ENCODE measurements around the gene ZNF282.
"Not testable (repeated sequence)": the region's sequence is repeated elsewhere in the genome, so short reads cannot be mapped to it uniquely, and the experiment has no call there.

Gene ZNF282

GRCh38 chr7:149245744-149246143 lies 50.4 kb downstream of the ZNF282 start:
- DNase-seq, result no peak
- in situ Hi-C loops (cut with MboI; ENCODE audit: low pct_unique_long_range_greater_than_20kb, low sequenced_read_pairs), result no loop called here

- in situ Hi-C loops (cut with MboI; ENCODE audit: low pct_unique_long_range_greater_than_20kb, low sequenced_read_pairs), result no loop called here
These were observed 53.4 kb downstream of the ZNF282 start for GRCh38 chr7:149248777-149249176.

GRCh38 chr7:149250151-149250550 lies 54.8 kb downstream of the ZNF282 start:
- in situ Hi-C loops (cut with MboI; ENCODE audit: low pct_unique_long_range_greater_than_20kb, low sequenced_read_pairs); DNase-seq: not testable (repeated sequence)

More at GRCh38 chr7:149248777-149249176, 53.4 kb downstream of the ZNF282 start:
- no peak for DNase-seq

GRCh38 chr7:149251518-149251917 lies 56.2 kb downstream of the ZNF282 start:
- DNase-seq; in situ Hi-C loops (cut with MboI; ENCODE audit: low pct_unique_long_range_greater_than_20kb, low sequenced_read_pairs): not testable (repeated sequence)

- no peak for DNase-seq
- in situ Hi-C loops (cut with MboI; ENCODE audit: low pct_unique_long_range_greater_than_20kb, low sequenced_read_pairs), result no loop called here
These were observed 57.0 kb downstream of the ZNF282 start for GRCh38 chr7:149252378-149252777.

GRCh38 chr7:149253665-149254064 lies 58.3 kb downstream of the ZNF282 start:
- no peak for DNase-seq
- in situ Hi-C loops (cut with MboI; ENCODE audit: low pct_unique_long_range_greater_than_20kb, low sequenced_read_pairs), result no loop called here

- in situ Hi-C loops (cut with MboI; ENCODE audit: low pct_unique_long_range_greater_than_20kb, low sequenced_read_pairs), result no loop called here
- DNase-seq, result no peak
These were observed 59.0 kb downstream of the ZNF282 start for GRCh38 chr7:149254181-149254858.

- no peak for DNase-seq
- in situ Hi-C loops (cut with MboI; ENCODE audit: low pct_unique_long_range_greater_than_20kb, low sequenced_read_pairs), result no loop called here
These were observed 59.8 kb downstream of the ZNF282 start for GRCh38 chr7:149255174-149255573.

- no peak for DNase-seq
- in situ Hi-C loops (cut with MboI; ENCODE audit: low pct_unique_long_range_greater_than_20kb, low sequenced_read_pairs), result no loop called here
These were observed 61.2 kb downstream of the ZNF282 start for GRCh38 chr7:149256568-149256967.

GRCh38 chr7:149257146-149257545 lies 61.8 kb downstream of the ZNF282 start:
- in situ Hi-C loops (cut with MboI; ENCODE audit: low pct_unique_long_range_greater_than_20kb, low sequenced_read_pairs), result no loop called here
- no peak for DNase-seq

- DNase-seq, result no peak
These were observed 66.0 kb downstream of the ZNF282 start for GRCh38 chr7:149261316-149261828.

GRCh38 chr7:149261829-149262617 lies 66.7 kb downstream of the ZNF282 start, which contains the start of gene ZNF783:
Gene ZNF783 (plus strand): TSS chr7:149262196. CDS start chr7:149262334, 138 bp downstream.
- DNase-seq, result peak; percentile 83
- in situ Hi-C loops (cut with MboI; ENCODE audit: low pct_unique_long_range_greater_than_20kb, low sequenced_read_pairs), result no loop called here

More at GRCh38 chr7:149261316-149261828, 66.0 kb downstream of the ZNF282 start:
- in situ Hi-C loops (cut with MboI; ENCODE audit: low pct_unique_long_range_greater_than_20kb, low sequenced_read_pairs), result no loop called here

GRCh38 chr7:149266451-149266850 lies 71.1 kb downstream of the ZNF282 start:
- DNase-seq, result no peak
- in situ Hi-C loops (cut with MboI; ENCODE audit: low pct_unique_long_range_greater_than_20kb, low sequenced_read_pairs), result no loop called here

- in situ Hi-C loops (cut with MboI; ENCODE audit: low pct_unique_long_range_greater_than_20kb, low sequenced_read_pairs), result no loop called here
- DNase-seq, result no peak
These were observed 72.4 kb downstream of the ZNF282 start for GRCh38 chr7:149267733-149268132.

- DNase-seq; in situ Hi-C loops (cut with MboI; ENCODE audit: low pct_unique_long_range_greater_than_20kb, low sequenced_read_pairs): not testable (repeated sequence)
These were observed 79.1 kb downstream of the ZNF282 start for GRCh38 chr7:149274424-149274823.
